ENCODE results near the gene SEMA4F. TPM values are rescaled to one million over a fixed set of nuclear protein-coding genes. Genes with fewer than 3 reads are reported as not detected.

Gene SEMA4F
- total and polyA plus RNA-seq, 2 donors, result 2.5 to 3.5 TPM

DNA sequence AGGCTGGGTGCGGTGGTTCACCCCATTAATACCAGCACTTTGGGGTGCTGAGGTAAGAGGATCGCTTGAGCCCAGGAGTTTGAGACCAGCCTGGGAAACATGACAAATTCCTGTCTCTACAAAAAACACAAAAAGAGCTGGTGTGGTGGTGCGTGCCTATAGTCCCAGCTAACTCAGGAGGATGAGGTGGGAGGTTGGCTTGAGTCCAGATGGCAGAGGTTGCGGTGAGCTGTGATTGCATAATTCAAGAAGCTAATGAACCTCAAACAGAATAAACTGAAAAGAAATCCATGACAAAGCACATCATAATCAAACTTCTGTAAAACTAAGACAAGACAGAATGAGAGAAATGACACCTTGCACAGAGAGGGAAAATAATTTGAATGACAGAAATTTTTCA lies 54.8 kb downstream of the SEMA4F start:
- Histone ChIP-seq H3K4me1 (ENCODE audit: control insufficient read depth in 2 of 2, insufficient read depth in 2 of 2, low read length in 2 of 2) (no peaks in the 10 kb centered on the region), H3K9me3 (ENCODE audit: control insufficient read depth in 2 of 2, insufficient read depth in 1 of 2, low read length in 1 of 2) (no peaks in the 10 kb centered on the region), H3K4me3 (ENCODE audit: low read length in 2 of 2) (no peak overlapping the region), H3K27ac (ENCODE audit: low read depth in 1 of 2, low read length in 1 of 2) (no peak overlapping the region), H3K36me3 (ENCODE audit: control insufficient read depth in 2 of 2, insufficient read depth in 2 of 2, low read length in 1 of 2) (no peaks in the 10 kb centered on the region), H3K27me3 (ENCODE audit: control insufficient read depth in 2 of 2, insufficient read depth in 1 of 2, low read length in 1 of 2) (no peaks in the 10 kb centered on the region)
- WGBS, result 91% methylated on average over 4 of the region's 4 CpGs
- no peak for DNase-seq (ENCODE audit: low read depth in 6 of 9, low spot score in 9 of 9)

DNA sequence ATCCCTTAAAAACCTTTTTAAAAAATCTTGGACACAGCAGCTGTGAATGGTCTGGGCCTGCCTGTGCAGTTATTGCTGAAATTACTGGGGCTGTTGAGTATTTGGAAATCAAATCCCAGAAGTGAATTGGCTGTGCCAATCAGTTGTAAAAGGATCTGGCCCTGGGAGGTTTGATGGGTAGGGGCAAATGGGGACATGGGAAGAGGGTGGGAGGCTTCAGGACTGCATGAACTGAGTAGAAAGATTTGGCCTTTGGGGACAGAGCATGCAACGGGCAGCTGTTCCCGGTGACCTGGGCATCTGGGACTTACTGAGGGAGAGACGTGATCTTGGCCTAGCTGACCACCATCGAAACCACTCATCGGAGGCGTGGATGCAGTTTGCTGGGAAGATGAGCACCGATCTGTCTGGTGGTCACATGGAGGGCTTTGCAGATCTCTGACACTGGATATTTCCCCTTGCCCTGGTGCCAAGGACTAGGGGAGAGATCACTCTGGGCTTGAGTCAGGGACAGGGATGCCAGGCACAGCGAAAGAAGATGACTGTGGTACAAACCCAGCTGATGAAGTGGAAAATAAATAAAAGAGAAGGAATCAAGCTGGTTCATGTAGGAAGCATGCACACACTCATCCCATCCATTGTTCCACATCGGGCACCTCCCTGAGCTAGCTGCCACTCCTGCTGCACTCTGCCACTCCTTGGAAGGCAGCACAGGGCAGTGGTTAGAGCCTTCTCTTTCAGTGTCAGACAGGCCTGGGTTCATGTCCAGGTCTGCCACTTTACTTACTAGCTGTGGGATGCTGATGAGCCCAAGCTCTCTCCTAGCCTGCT lies 58.4 kb downstream of the SEMA4F start:
- peaks cover 2 to 12% of the 10 kb centered on the region in 2 donors for H3K27me3 ChIP-seq (ENCODE audit: control insufficient read depth in 2 of 2, insufficient read depth in 1 of 2, low read length in 1 of 2)
- peaks cover 0 to 3% of the 10 kb centered on the region in 2 donors for H3K4me1 ChIP-seq (ENCODE audit: control insufficient read depth in 2 of 2, insufficient read depth in 2 of 2, low read length in 2 of 2)
- DNase-seq (ENCODE audit: low read depth in 6 of 9, low spot score in 9 of 9), result no peak
- no peaks in the 10 kb centered on the region for H3K36me3 ChIP-seq (ENCODE audit: control insufficient read depth in 2 of 2, insufficient read depth in 2 of 2, low read length in 1 of 2)
- H3K27ac ChIP-seq (ENCODE audit: low read depth in 1 of 2, low read length in 1 of 2), result no peak overlapping the region
- H3K4me3 ChIP-seq (ENCODE audit: low read length in 2 of 2), result no peak overlapping the region
- WGBS, result 95% methylated on average over 9 of the region's 9 CpGs
- no peaks in the 10 kb centered on the region for H3K9me3 ChIP-seq (ENCODE audit: control insufficient read depth in 2 of 2, insufficient read depth in 1 of 2, low read length in 1 of 2)

DNA sequence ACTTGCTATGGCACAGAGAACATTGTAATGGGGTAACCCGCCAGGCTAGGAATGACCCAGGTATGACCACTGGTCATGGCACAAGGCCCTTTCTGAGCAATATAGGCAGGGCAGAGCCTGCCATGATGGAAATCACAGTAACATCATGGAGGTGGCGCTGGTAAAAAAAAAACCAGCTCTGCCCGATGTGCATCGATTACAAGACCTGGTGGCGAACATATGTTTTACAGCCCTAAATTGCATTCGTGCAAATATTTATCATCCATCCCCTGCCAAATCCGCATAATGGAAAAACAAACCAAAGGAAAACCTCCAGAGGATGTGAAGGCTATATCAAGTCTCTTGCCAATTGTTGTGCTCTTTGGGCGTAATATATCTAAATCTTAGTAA lies 60.6 kb downstream of the SEMA4F start:
- no peak overlapping the region for H3K4me3 ChIP-seq (ENCODE audit: low read length in 2 of 2)

DNA sequence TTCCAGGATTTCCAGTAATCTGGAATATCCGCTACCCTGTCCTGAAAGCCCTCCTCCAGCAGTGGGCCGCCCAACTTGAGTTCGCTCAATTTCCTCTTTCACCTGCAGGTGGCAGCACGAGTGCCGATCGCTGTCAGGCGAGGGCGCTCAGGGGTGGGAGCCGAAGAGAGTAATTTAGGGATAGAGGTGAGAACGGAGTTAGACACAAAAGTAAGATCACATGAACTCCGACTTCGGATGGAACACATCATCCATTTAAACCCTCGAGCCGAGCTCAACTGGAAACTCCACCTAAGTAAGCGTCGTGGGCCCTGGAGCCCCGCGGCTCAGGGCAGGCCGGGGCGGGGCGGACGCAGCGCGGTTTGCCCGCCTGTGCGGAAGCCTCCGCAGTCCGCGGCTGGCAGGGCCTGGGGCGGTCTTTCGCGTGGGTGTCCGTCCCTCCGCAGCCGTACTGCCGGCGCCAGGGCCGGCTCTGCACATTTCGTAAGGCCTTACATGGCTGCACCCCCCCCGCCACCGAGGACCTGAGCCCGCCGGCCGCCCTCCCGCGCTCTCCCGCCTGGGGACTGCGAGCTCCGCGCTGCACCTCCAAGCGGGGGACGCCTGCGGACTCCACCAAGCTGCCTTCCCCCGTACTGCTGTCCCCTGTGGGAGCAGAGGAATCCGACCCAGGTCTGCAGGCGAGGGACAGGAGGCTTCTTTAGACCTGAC lies 61.2 kb downstream of the SEMA4F start:
- peak overlapping the region; percentile 35 to 47 for H3K4me3 ChIP-seq (ENCODE audit: low read length in 2 of 2)
- H3K9me3 ChIP-seq (ENCODE audit: control insufficient read depth in 2 of 2, insufficient read depth in 1 of 2, low read length in 1 of 2), result no peaks in the 10 kb centered on the region
- H3K36me3 ChIP-seq (ENCODE audit: control insufficient read depth in 2 of 2, insufficient read depth in 2 of 2, low read length in 1 of 2), result no peaks in the 10 kb centered on the region
- no peak overlapping the region for H3K27ac ChIP-seq (ENCODE audit: low read depth in 1 of 2, low read length in 1 of 2)
- peaks cover 2 to 12% of the 10 kb centered on the region in 2 donors for H3K27me3 ChIP-seq (ENCODE audit: control insufficient read depth in 2 of 2, insufficient read depth in 1 of 2, low read length in 1 of 2)
- peak; percentile 60 to 87 (median 69) for DNase-seq (ENCODE audit: low read depth in 6 of 9, low spot score in 9 of 9)
- WGBS, result 2% methylated on average over 56 of the region's 56 CpGs
- peaks cover 0 to 3% of the 10 kb centered on the region in 2 donors for H3K4me1 ChIP-seq (ENCODE audit: control insufficient read depth in 2 of 2, insufficient read depth in 2 of 2, low read length in 2 of 2)

More for the DNA sequence above, 60.6 kb downstream of the SEMA4F start:
- no peaks in the 10 kb centered on the region for H3K36me3 ChIP-seq (ENCODE audit: control insufficient read depth in 2 of 2, insufficient read depth in 2 of 2, low read length in 1 of 2)
- H3K27ac ChIP-seq (ENCODE audit: low read depth in 1 of 2, low read length in 1 of 2), result no peak overlapping the region
- WGBS, result 69% methylated on average over 8 of the region's 8 CpGs
- no peaks in the 10 kb centered on the region for H3K9me3 ChIP-seq (ENCODE audit: control insufficient read depth in 2 of 2, insufficient read depth in 1 of 2, low read length in 1 of 2)
- peaks cover 2 to 12% of the 10 kb centered on the region in 2 donors for H3K27me3 ChIP-seq (ENCODE audit: control insufficient read depth in 2 of 2, insufficient read depth in 1 of 2, low read length in 1 of 2)
- DNase-seq (ENCODE audit: low read depth in 6 of 9, low spot score in 9 of 9), result no peak
- peaks cover 0 to 3% of the 10 kb centered on the region in 2 donors for H3K4me1 ChIP-seq (ENCODE audit: control insufficient read depth in 2 of 2, insufficient read depth in 2 of 2, low read length in 2 of 2)

DNA sequence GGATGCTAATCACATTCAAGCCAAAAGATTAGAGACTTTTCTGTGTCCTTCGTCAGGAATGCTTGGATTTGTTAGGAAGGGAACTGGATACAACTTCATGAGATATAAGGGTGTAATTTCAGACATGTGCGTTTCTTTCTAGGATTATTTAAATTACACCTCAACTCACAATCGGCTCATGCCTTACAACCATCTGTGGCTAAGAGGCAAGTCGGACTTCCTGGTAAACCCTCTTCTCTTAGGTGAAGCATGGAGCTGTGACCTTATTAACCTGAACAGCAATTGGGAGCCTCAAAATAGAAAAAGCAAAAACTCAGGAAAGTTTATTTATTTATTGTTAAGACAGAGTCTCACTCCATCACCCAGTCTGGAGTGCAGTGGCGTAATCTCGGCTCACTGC lies 61.8 kb downstream of the SEMA4F start:
- Histone ChIP-seq H3K9me3 (ENCODE audit: control insufficient read depth in 2 of 2, insufficient read depth in 1 of 2, low read length in 1 of 2) (no peaks in the 10 kb centered on the region), H3K36me3 (ENCODE audit: control insufficient read depth in 2 of 2, insufficient read depth in 2 of 2, low read length in 1 of 2) (no peaks in the 10 kb centered on the region), H3K4me3 (ENCODE audit: low read length in 2 of 2) (peak overlapping the region in 1 of 2 donors; percentile 35), H3K4me1 (ENCODE audit: control insufficient read depth in 2 of 2, insufficient read depth in 2 of 2, low read length in 2 of 2) (peaks cover 0 to 3% of the 10 kb centered on the region in 2 donors), H3K27ac (ENCODE audit: low read depth in 1 of 2, low read length in 1 of 2) (no peak overlapping the region), H3K27me3 (ENCODE audit: control insufficient read depth in 2 of 2, insufficient read depth in 1 of 2, low read length in 1 of 2) (peaks cover 2 to 12% of the 10 kb centered on the region in 2 donors)
- WGBS, result 64% methylated on average over 6 of the region's 6 CpGs
- no peak for DNase-seq (ENCODE audit: low read depth in 6 of 9, low spot score in 9 of 9)

DNA sequence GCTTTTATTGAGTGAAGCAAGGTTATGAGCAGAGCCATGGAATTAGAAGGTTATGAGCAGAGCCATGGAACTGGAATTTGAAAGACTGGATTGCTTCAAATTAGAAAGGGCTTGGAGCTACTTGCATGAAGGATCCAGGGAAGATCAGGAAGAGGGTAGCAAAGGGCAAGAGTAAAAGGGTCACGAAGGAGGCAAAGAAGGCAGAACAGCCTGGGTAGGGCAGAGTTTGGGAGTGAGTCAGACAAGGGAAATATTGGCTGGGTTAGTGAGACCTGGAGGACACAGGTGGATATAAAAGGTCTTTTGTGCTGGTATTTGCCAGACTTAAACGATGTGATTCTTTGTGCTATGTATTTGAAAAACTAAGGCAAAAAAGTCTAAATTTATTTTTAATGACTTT lies 65.0 kb downstream of the SEMA4F start:
- no peaks in the 10 kb centered on the region for H3K9me3 ChIP-seq (ENCODE audit: control insufficient read depth in 2 of 2, insufficient read depth in 1 of 2, low read length in 1 of 2)
- no peak for DNase-seq (ENCODE audit: low read depth in 6 of 9, low spot score in 9 of 9)
- peaks cover 2 to 12% of the 10 kb centered on the region in 2 donors for H3K27me3 ChIP-seq (ENCODE audit: control insufficient read depth in 2 of 2, insufficient read depth in 1 of 2, low read length in 1 of 2)
- H3K36me3 ChIP-seq (ENCODE audit: control insufficient read depth in 2 of 2, insufficient read depth in 2 of 2, low read length in 1 of 2), result no peaks in the 10 kb centered on the region
- no peak overlapping the region for H3K27ac ChIP-seq (ENCODE audit: low read depth in 1 of 2, low read length in 1 of 2)
- WGBS, result 96% methylated on average over 2 of the region's 2 CpGs
- peaks cover 0 to 3% of the 10 kb centered on the region in 2 donors for H3K4me1 ChIP-seq (ENCODE audit: control insufficient read depth in 2 of 2, insufficient read depth in 2 of 2, low read length in 2 of 2)
- no peak overlapping the region for H3K4me3 ChIP-seq (ENCODE audit: low read length in 2 of 2)

DNA sequence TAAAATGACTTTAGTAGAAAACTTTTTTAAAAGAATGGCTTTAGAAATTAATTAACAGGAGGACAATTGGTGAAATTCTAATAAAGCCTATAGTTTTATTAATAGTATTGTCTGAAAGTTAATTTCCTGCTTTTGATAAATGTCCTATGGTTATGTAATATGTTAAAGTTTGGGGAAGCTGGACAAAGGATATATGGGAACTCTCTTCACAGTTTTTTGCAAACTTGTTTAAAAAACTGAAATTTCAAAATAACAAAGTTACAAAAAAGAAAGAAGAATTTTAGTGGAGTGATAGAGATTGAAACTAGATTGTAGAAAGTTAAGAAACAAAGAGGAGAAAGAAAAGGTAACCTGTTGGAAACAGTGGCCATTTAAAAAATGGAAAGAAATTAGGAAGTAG lies 67.3 kb downstream of the SEMA4F start:
- no peak for DNase-seq (ENCODE audit: low read depth in 6 of 9, low spot score in 9 of 9)
- H3K4me1 ChIP-seq (ENCODE audit: control insufficient read depth in 2 of 2, insufficient read depth in 2 of 2, low read length in 2 of 2), result no peaks in the 10 kb centered on the region
- H3K4me3 ChIP-seq (ENCODE audit: low read length in 2 of 2), result no peak overlapping the region
- H3K36me3 ChIP-seq (ENCODE audit: control insufficient read depth in 2 of 2, insufficient read depth in 2 of 2, low read length in 1 of 2), result no peaks in the 10 kb centered on the region
- H3K9me3 ChIP-seq (ENCODE audit: control insufficient read depth in 2 of 2, insufficient read depth in 1 of 2, low read length in 1 of 2), result no peaks in the 10 kb centered on the region
- H3K27ac ChIP-seq (ENCODE audit: low read depth in 1 of 2, low read length in 1 of 2), result no peak overlapping the region
- peaks cover 2 to 4% of the 10 kb centered on the region in 2 donors for H3K27me3 ChIP-seq (ENCODE audit: control insufficient read depth in 2 of 2, insufficient read depth in 1 of 2, low read length in 1 of 2)

DNA sequence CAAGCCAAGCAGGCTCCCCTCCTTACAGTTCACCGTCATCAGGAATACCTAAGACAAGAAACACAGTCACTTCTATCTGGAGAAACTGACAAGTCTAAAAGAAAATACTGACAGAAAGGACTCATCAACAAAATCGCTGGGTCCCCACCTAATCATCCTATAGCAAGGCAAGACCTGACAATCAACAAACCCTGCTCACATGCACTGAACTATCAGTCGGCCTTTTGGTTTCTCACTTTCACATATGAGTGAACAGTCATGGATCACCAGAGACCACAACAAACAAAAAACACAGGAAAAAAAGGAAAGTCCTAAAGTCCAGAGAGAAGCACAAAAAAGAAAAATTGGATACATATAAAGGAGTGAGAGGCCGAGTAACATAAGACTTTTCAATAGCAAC lies 70.4 kb downstream of the SEMA4F start:
- DNase-seq (ENCODE audit: low read depth in 6 of 9, low spot score in 9 of 9), result no peak
- WGBS, result 97% methylated on average over 4 of the region's 4 CpGs
- no peaks in the 10 kb centered on the region for H3K4me1 ChIP-seq (ENCODE audit: control insufficient read depth in 2 of 2, insufficient read depth in 2 of 2, low read length in 2 of 2)
- peaks cover 0 to 3% of the 10 kb centered on the region in 2 donors for H3K9me3 ChIP-seq (ENCODE audit: control insufficient read depth in 2 of 2, insufficient read depth in 1 of 2, low read length in 1 of 2)
- no peaks in the 10 kb centered on the region for H3K27me3 ChIP-seq (ENCODE audit: control insufficient read depth in 2 of 2, insufficient read depth in 1 of 2, low read length in 1 of 2)
- H3K36me3 ChIP-seq (ENCODE audit: control insufficient read depth in 2 of 2, insufficient read depth in 2 of 2, low read length in 1 of 2), result no peaks in the 10 kb centered on the region
- H3K4me3 ChIP-seq (ENCODE audit: low read length in 2 of 2), result no peak overlapping the region
- H3K27ac ChIP-seq (ENCODE audit: low read depth in 1 of 2, low read length in 1 of 2), result no peak overlapping the region

DNA sequence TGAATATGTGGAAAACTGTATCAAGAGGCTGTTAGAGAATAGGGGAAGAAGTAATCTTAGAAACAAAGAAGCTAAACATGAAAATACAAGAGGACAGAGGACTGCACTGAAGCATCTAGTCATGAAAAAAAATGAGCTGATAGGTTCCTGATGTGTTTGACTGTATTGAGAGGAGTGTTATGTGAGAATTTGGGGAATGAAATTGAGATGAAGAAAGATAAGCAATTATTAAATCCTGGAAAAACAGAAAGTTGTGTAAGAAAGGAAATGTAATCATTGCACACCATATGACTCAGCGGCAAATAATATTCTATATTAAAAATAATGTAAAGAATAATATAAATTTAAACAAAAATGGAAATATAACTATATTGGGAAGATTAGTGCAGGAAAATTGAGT lies 71.2 kb downstream of the SEMA4F start:
- Histone ChIP-seq H3K27ac (ENCODE audit: low read depth in 1 of 2, low read length in 1 of 2) (no peak overlapping the region), H3K27me3 (ENCODE audit: control insufficient read depth in 2 of 2, insufficient read depth in 1 of 2, low read length in 1 of 2) (no peaks in the 10 kb centered on the region), H3K4me1 (ENCODE audit: control insufficient read depth in 2 of 2, insufficient read depth in 2 of 2, low read length in 2 of 2) (no peaks in the 10 kb centered on the region), H3K9me3 (ENCODE audit: control insufficient read depth in 2 of 2, insufficient read depth in 1 of 2, low read length in 1 of 2) (peaks cover 0 to 3% of the 10 kb centered on the region in 2 donors), H3K4me3 (ENCODE audit: low read length in 2 of 2) (no peak overlapping the region), H3K36me3 (ENCODE audit: control insufficient read depth in 2 of 2, insufficient read depth in 2 of 2, low read length in 1 of 2) (no peaks in the 10 kb centered on the region)
- WGBS, result 98% methylated on average over 1 of the region's 1 CpG
- DNase-seq (ENCODE audit: low read depth in 6 of 9, low spot score in 9 of 9), result no peak
